B cell (primary cell): ENCODE measurements around the gene CARS2. TPM values are rescaled to one million over a fixed set of nuclear protein-coding genes. Genes with fewer than 3 reads are reported as not detected.
A peak's percentile ranks its signal among the peaks of the same experiment; 100 is the strongest.
"Not testable (repeated sequence)": the region's sequence is repeated elsewhere in the genome, so short reads cannot be mapped to it uniquely, and the experiment has no call there.

Experiments used
- ATAC-seq: fragments of 200-7000 bp; cut with Tn5 transposase; one replicate; pipeline ENCODE4 v1.10.0; 2021; ENCODE audit warnings: low read depth, mild to moderate bottlenecking, moderate number of reproducible peaks, moderate library complexity
- CTCF ChIA-PET: fragments of 350-600 bp; sonication (Branson Sonifier 250); formaldehyde crosslinking; loops from one replicate; lab custom pipeline; 2021; ENCODE audit warnings: antibody characterized with exemption, inconsistent platforms; lab: Charles Lee
- POLR2A ChIA-PET: fragments of 350-600 bp; sonication (Branson Sonifier 250); formaldehyde crosslinking; loops from one replicate; lab custom pipeline; 2021; ENCODE audit warnings: antibody characterized with exemption; lab: Charles Lee
- DNase-seq: peaks from one replicate; pipeline ENCODE4 v3.0.0; 2013
- H2AFZ ChIP-seq: 2 replicates; pipeline ENCODE4 v1.6.1; 2012; ENCODE audit warnings: mild to moderate bottlenecking, low read depth, low read length; ENCODE audit not compliant: insufficient read depth, poor library complexity, severe bottlenecking
- H3K27ac ChIP-seq, 2 donors: 1 replicate in 1 of 2; 2 replicates in 1 of 2; pipeline ENCODE4 v1.5.1; 2012 to 2013; ENCODE audit warnings: low read length in 2 of 2, mild to moderate bottlenecking in 2 of 2, moderate library complexity in 1 of 2
- H3K27me3 ChIP-seq, 4 experiments: fragments of 200-600 bp in 1 of 4; sonication (generic) in 1 of 4; replicated peaks in 1 of 4; 1 replicate in 2 of 4; 2 replicates in 2 of 4; pipeline versions ENCODE4 v1.6.1 to v1.7.0; 2013 to 2016; ENCODE audit warnings: low read length in 3 of 4, mild to moderate bottlenecking in 2 of 4, mixed read lengths in 1 of 4, moderate library complexity in 1 of 4; ENCODE audit not compliant: insufficient read depth in 4 of 4, control insufficient read depth in 3 of 4; ENCODE audit errors: control extremely low read depth in 1 of 4
- H3K36me3 ChIP-seq, 2 experiments: replicated peaks in 1 of 2; 1 replicate in 1 of 2; 2 replicates in 1 of 2; pipeline versions ENCODE4 v1.6.1 to v1.7.1; 2013; ENCODE audit warnings: low read length in 1 of 2; ENCODE audit not compliant: insufficient read depth in 2 of 2, control insufficient read depth in 1 of 2; ENCODE audit errors: control extremely low read depth in 1 of 2, extremely low read depth in 1 of 2
- H3K4me1 ChIP-seq, 2 donors: fragments of 200-600 bp in 1 of 2; sonication (generic) in 1 of 2; 1 replicate in 1 of 2; 2 replicates in 1 of 2; pipeline versions ENCODE4 v1.5.1 to v1.6.1; 2013 to 2017; ENCODE audit warnings: low read length in 2 of 2; ENCODE audit not compliant: control insufficient read depth in 2 of 2, insufficient read depth in 2 of 2
- H3K4me2 ChIP-seq: replicated peaks from 2 replicates; pipeline ENCODE3; 2012; ENCODE audit warnings: mild to moderate bottlenecking, low read depth, low read length; ENCODE audit not compliant: poor library complexity, severe bottlenecking
- H3K4me3 ChIP-seq, 5 experiments: fragments of 200-600 bp in 1 of 5; sonication (generic) in 1 of 5; 1 replicate in 3 of 5; 2 replicates in 2 of 5; pipeline versions ENCODE4 v1.5.1 to v1.7.0; 2011 to 2016; ENCODE audit warnings: low read length in 4 of 5, mild to moderate bottlenecking in 4 of 5, low read depth in 2 of 5, control low read depth in 1 of 5, moderate library complexity in 1 of 5; ENCODE audit not compliant: insufficient read depth in 1 of 5; ENCODE audit errors: control extremely low read depth in 1 of 5, extremely low read depth in 1 of 5
- H3K79me2 ChIP-seq: fragments of 200-600 bp; sonication (generic); one replicate; pipeline ENCODE4 v1.6.0; 2016; ENCODE audit warnings: low read length; ENCODE audit not compliant: control insufficient read depth, insufficient read depth
- H3K9ac ChIP-seq: fragments of 200-600 bp; sonication (generic); 2 replicates; pipeline ENCODE4 v1.6.1; 2017; ENCODE audit warnings: mild to moderate bottlenecking, low read length, moderate library complexity
- H3K9me3 ChIP-seq, 3 donors: one replicate each; pipeline versions ENCODE4 v1.6.1 to v1.7.1; 2013; ENCODE audit warnings: low read length in 2 of 3; ENCODE audit not compliant: control insufficient read depth in 2 of 3, insufficient read depth in 1 of 3; ENCODE audit errors: control extremely low read depth in 1 of 3
- H4K20me1 ChIP-seq: 2 replicates; pipeline ENCODE4 v1.6.0; 2012; ENCODE audit warnings: mild to moderate bottlenecking, low read length; ENCODE audit not compliant: insufficient read depth, control insufficient read depth, poor library complexity, severe bottlenecking
- H3K27ac Mint-ChIP-seq: one replicate; pipeline ENCODE4 v1.8.0; 2021; ENCODE audit warnings: mixed read lengths
- H3K27me3 Mint-ChIP-seq: one replicate; pipeline ENCODE4 v1.8.0; 2021; ENCODE audit warnings: mixed read lengths
- H3K4me1 Mint-ChIP-seq: one replicate; pipeline ENCODE4 v1.8.0; 2021; ENCODE audit warnings: mixed read lengths
- H3K4me3 Mint-ChIP-seq: one replicate; pipeline ENCODE4 v1.8.0; 2021; ENCODE audit warnings: mixed read lengths
- H3K9me3 Mint-ChIP-seq: one replicate; pipeline ENCODE4 v1.8.0; 2022; ENCODE audit warnings: mixed read lengths; ENCODE audit not compliant: insufficient read depth
- CTCF ChIP-seq: fragments of 200-600 bp; IDR thresholded peaks from one replicate; pipeline ENCODE4 v1.8.0; 2022; ENCODE audit warnings: antibody characterized with exemption, mild to moderate bottlenecking
- EZH2 ChIP-seq: IDR thresholded peaks from 2 replicates; pipeline ENCODE4 v1.6.1; 2012; ENCODE audit warnings: borderline replicate concordance, low read depth, mild to moderate bottlenecking, moderate library complexity, low read length; ENCODE audit not compliant: insufficient read depth, poor library complexity, severe bottlenecking
- WGBS: methylation state at CpG from one replicate; pipeline ENCODE4 v1.1.5; 2013; ENCODE audit warnings: missing lambda C conversion rate; ENCODE audit not compliant: insufficient coverage; 5-methylcytosine and 5-hydroxymethylcytosine counted together
- intact Hi-C: fragments of 100-400 bp; cut with micrococcal nuclease; formaldehyde crosslinking; loops from one replicate; pipeline ENCODE4 v1.10.0; 2022
- polyA plus RNA-seq: library from polyadenylated mRNA; depleted of rRNA; stranded (reverse); fragments of >200 nt; gene quantifications from 2 replicates; pipeline ENCODE4 v1.2.3, GENCODE V29; 2012
- total RNA-seq, 2 donors: library from RNA; stranded (reverse); fragments of 120-200 nt in 1 of 2; gene quantifications; 1 replicate in 1 of 2; 2 replicates in 1 of 2; pipeline versions ENCODE4 v1.2.3 to v1.2.4, GENCODE V29; 2013 to 2022

CARS2 gene
- total and polyA plus RNA-seq, 2 donors (not counting 1 experiment from before 2014, with no cell fraction given): 154 to 188 TPM

- Mint-ChIP-seq H3K4me1 (peaks cover 68% of the 10 kb centered on the region), H3K27me3 (no peaks in the 10 kb centered on the region), H3K27ac (peak overlapping the region; percentile 100), H3K9me3 (no peaks in the 10 kb centered on the region), H3K4me3 (peak overlapping the region; percentile 92)
- Histone ChIP-seq H3K27ac (peak overlapping the region; percentile 92 to 98), H3K4me2 (peak overlapping the region; percentile 96), H3K9me3 (no peaks in the 10 kb centered on the region), H2AFZ (peak overlapping the region; percentile 22), H3K4me1 (peaks cover 28 to 46% of the 10 kb centered on the region in 2 donors), H3K36me3 (peaks cover 2 to 28% of the 10 kb centered on the region in 2 experiments), H3K4me3 (peak overlapping the region in 4 of 5 experiments; percentile 17 to 62 (median 42)), H4K20me1 (no peaks in the 10 kb centered on the region), H3K9ac (peak overlapping the region; percentile 68), H3K79me2 (peaks cover 3% of the 10 kb centered on the region), H3K27me3 (no peaks in the 10 kb centered on the region)
- ATAC-seq: peak; percentile 70
- POLR2A ChIA-PET: interaction anchor here (0.5 to 2.1 kb wide), 17 partner anchors 10 to 508 kb away, joined by 3 to 62 read pairs (median 7); partner anchors contain the start of genes ANKRD10, CARS2 and ING1
- CTCF ChIA-PET: interaction anchor here (0.6 to 3.3 kb wide), 18 partner anchors 13 to 237 kb away, joined by 3 to 40 read pairs (median 6); partner anchors contain the start of gene ING1
- TF ChIP-seq EZH2 (no peak), CTCF (no peak)
- intact Hi-C loops: loop anchor here (1.0 to 2.0 kb wide), 9 partner anchors 12 to 238 kb away; partner anchors contain the start of genes ANKRD10, CARS2 and RAB20
- 33% methylated on average over 23 of the region's 28 CpGs for WGBS
- peak; percentile 87 for DNase-seq
These were observed 29.0 kb downstream of the CARS2 start for GRCh38 chr13:110676595-110677587.

DNA sequence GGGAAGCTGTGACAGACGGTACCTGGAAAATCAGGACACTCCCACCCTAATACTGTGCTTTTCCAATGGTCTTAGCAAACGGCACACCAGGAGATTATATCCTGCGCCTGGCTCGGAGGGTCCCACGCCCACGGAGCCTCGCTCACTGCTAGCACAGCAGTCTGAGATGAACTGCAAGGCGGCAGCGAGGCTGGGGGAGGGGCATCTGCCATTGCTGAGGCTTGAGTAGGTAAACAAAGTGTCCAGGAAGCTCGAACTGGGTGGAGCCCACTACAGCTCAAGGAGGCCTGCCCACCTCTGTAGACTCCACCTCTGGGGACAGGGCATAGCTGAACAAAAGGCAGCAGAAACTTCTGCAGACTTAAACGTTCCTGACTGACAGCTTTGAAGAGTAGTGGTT lies 36.1 kb downstream of the CARS2 start:
- peaks cover 0 to 25% of the 10 kb centered on the region in 2 experiments for H3K36me3 ChIP-seq
- DNase-seq, ATAC-seq, H3K27ac ChIP-seq, CTCF ChIA-PET, intact Hi-C loops, H3K27me3 Mint-ChIP-seq, H3K4me3 ChIP-seq, H2AFZ ChIP-seq, H3K9me3 ChIP-seq, H4K20me1 ChIP-seq, H3K9ac ChIP-seq, H3K27me3 ChIP-seq, H3K9me3 Mint-ChIP-seq, H3K4me2 ChIP-seq, H3K27ac Mint-ChIP-seq, H3K4me3 Mint-ChIP-seq, POLR2A ChIA-PET: not testable (repeated sequence)
- peaks cover 61% of the 10 kb centered on the region for H3K4me1 Mint-ChIP-seq
- peaks cover 34% of the 10 kb centered on the region for H3K79me2 ChIP-seq
- peaks cover 25 to 28% of the 10 kb centered on the region in 2 donors for H3K4me1 ChIP-seq
- 97% methylated on average over 11 of the region's 11 CpGs for WGBS
